ENCODE data around the gene STXBP5L. TPM values are rescaled to one million over a fixed set of nuclear protein-coding genes. Genes with fewer than 3 reads are reported as not detected.

The STXBP5L gene
- total RNA-seq, 2 experiments from 2014 or later, result not detected

DNA sequence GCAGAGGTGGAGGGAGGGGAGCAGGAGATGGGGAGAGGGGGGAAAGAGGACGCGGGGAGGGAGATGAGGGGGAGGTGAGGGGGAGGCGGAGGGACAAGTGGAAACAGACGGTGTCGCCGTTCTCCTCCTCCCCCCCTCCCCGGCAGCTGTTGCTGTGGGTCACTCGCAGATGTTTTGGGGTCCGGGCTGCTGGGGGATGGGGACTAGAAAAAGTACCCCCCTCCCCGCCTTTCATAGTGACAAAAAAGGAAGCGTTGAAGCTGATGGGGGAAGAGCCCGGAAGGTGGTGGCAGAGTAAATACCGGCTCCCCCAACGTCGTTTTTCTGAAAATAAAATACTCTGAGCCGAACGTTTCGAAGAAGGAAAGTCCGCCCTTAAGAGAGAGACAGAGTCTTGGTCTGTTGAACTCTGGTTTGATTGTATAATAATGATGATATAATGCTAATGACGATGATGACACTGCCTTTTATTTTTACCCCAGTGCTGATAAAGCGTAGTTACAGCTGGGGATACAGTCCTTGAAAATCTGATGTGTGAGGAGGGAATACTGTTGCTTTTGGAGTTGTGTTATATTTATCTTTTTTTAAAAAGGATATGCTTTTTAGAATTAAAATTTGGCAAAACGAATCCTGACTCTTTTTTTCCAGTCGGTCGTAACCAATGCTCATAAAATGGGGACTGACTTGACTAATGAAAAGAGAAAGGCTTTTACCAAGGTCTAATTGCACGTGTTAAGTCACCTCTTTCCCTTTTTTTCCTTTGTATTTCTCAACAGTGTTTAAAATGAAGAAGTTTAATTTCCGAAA lies 993 bp downstream of the STXBP5L start:
- POLR2A ChIA-PET, result no interaction called here
- Mint-ChIP-seq H3K4me1 (peaks cover 16% of the 10 kb centered on the region), H3K27me3 (peaks cover 46% of the 10 kb centered on the region), H3K4me3 (peak overlapping the region; percentile 32), H3K36me3 (ENCODE audit: low read depth) (peaks cover 1% of the 10 kb centered on the region), H3K9me3 (ENCODE audit: low read depth) (no peaks in the 10 kb centered on the region), H3K27ac (no peak overlapping the region)
- intact Hi-C loops (cut with DNase I, micrococcal nuclease), result loop anchor here in 1 of 2 experiments (1.0 to 5.0 kb wide), 3 partner anchors 167 to 562 kb away; partner anchors contain the start of genes GTF2E1, LRRC58, NDUFB4 and RABL3
- CTCF ChIA-PET, result no interaction called here
- no peak for ATAC-seq
- DNase-seq, result no peak

DNA sequence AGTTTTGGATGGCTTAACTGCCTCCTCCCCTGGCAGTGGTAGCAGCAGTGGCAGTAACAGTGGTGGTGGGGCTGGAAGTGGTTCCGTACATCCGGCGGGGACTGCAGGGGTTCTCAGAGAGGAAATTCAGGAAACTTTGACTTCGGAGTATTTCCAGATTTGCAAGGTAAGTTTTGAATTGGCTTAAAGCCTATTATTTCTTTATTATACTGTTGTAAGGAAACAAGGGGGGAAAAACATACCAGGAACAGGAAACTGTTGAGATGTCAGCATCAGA lies 1.5 kb downstream of the STXBP5L start:
- Mint-ChIP-seq H3K4me1 (peaks cover 16% of the 10 kb centered on the region), H3K4me3 (no peak overlapping the region), H3K27me3 (peaks cover 49% of the 10 kb centered on the region), H3K36me3 (ENCODE audit: low read depth) (peaks cover 1% of the 10 kb centered on the region), H3K27ac (no peak overlapping the region), H3K9me3 (ENCODE audit: low read depth) (no peaks in the 10 kb centered on the region)
- no peak for DNase-seq
- ChIA-PET CTCF (no interaction called here), POLR2A (no interaction called here)
- ATAC-seq, result no peak
- intact Hi-C loops (cut with DNase I, micrococcal nuclease), result loop anchor here in 1 of 2 experiments (5.0 kb wide), 1 partner anchor 562 kb away; the partner anchor contains the start of gene LRRC58

GRCh38 chr3:120926146-120926545 lies 18.1 kb downstream of the STXBP5L start:
- peaks cover 15% of the 10 kb centered on the region for H3K9me3 Mint-ChIP-seq (ENCODE audit: low read depth)

DNA sequence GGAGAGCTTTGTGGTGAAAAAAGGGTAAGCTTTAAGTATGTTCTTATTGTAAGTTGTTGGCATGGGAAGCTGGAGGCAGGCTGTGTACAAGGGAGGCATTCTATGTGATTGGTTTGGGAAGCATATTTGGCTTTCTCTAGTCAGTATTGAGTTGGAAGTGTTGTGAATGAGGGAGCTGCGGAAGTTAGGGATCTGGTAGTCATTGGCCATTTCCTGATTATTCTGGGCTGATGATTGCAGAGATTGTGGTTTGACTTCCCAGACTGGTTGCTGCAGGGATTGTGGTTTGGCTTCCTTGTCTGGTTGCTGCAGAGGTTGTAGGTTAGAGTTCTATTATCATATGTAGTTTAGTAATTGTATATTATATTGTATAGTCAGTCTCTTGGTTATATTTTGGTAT lies 21.0 kb downstream of the STXBP5L start:
- Mint-ChIP-seq H3K27me3 (peaks cover 2% of the 10 kb centered on the region), H3K27ac (no peak overlapping the region), H3K4me3 (no peak overlapping the region), H3K36me3 (ENCODE audit: low read depth) (no peaks in the 10 kb centered on the region), H3K4me1 (no peaks in the 10 kb centered on the region), H3K9me3 (ENCODE audit: low read depth) (peaks cover 15% of the 10 kb centered on the region)
- intact Hi-C loops (cut with DNase I, micrococcal nuclease), result no loop called here
- POLR2A ChIA-PET, result no interaction called here
- no peak for ATAC-seq
- DNase-seq, result no peak
- CTCF ChIA-PET, result no interaction called here

More at GRCh38 chr3:120926146-120926545, 18.1 kb downstream of the STXBP5L start:
- no peaks in the 10 kb centered on the region for H3K4me1 Mint-ChIP-seq
- ATAC-seq (no peak), DNase-seq (no peak)
- ChIA-PET POLR2A (no interaction called here), CTCF (no interaction called here)
- H3K4me3 Mint-ChIP-seq, result no peak overlapping the region
- H3K27ac Mint-ChIP-seq, result no peak overlapping the region
- intact Hi-C loops (cut with DNase I, micrococcal nuclease), result no loop called here
- H3K36me3 Mint-ChIP-seq (ENCODE audit: low read depth), result no peaks in the 10 kb centered on the region
- peaks cover 3% of the 10 kb centered on the region for H3K27me3 Mint-ChIP-seq

- H3K4me3 Mint-ChIP-seq, result no peak overlapping the region
- no peak for DNase-seq
- no peak overlapping the region for H3K27ac Mint-ChIP-seq
- H3K9me3 Mint-ChIP-seq (ENCODE audit: low read depth), result peaks cover 5% of the 10 kb centered on the region
- H3K4me1 Mint-ChIP-seq, result no peaks in the 10 kb centered on the region
- peaks cover 2% of the 10 kb centered on the region for H3K27me3 Mint-ChIP-seq
- POLR2A ChIA-PET, result no interaction called here
- H3K36me3 Mint-ChIP-seq (ENCODE audit: low read depth), result no peaks in the 10 kb centered on the region
- intact Hi-C loops (cut with DNase I, micrococcal nuclease), result no loop called here
- CTCF ChIA-PET, result no interaction called here
- ATAC-seq, result no peak
Observed at GRCh38 chr3:120931593-120931992, 23.6 kb downstream of the STXBP5L start.

- Mint-ChIP-seq H3K27ac (no peak overlapping the region), H3K9me3 (ENCODE audit: low read depth) (peaks cover 9% of the 10 kb centered on the region), H3K36me3 (ENCODE audit: low read depth) (no peaks in the 10 kb centered on the region), H3K4me1 (no peaks in the 10 kb centered on the region), H3K4me3 (no peak overlapping the region), H3K27me3 (no peaks in the 10 kb centered on the region)
- ATAC-seq (no peak), DNase-seq (no peak)
- intact Hi-C loops (cut with DNase I, micrococcal nuclease), result no loop called here
- CTCF ChIA-PET, result no interaction called here
- POLR2A ChIA-PET, result no interaction called here
Observed at GRCh38 chr3:120956143-120956542, 48.1 kb downstream of the STXBP5L start.

DNA sequence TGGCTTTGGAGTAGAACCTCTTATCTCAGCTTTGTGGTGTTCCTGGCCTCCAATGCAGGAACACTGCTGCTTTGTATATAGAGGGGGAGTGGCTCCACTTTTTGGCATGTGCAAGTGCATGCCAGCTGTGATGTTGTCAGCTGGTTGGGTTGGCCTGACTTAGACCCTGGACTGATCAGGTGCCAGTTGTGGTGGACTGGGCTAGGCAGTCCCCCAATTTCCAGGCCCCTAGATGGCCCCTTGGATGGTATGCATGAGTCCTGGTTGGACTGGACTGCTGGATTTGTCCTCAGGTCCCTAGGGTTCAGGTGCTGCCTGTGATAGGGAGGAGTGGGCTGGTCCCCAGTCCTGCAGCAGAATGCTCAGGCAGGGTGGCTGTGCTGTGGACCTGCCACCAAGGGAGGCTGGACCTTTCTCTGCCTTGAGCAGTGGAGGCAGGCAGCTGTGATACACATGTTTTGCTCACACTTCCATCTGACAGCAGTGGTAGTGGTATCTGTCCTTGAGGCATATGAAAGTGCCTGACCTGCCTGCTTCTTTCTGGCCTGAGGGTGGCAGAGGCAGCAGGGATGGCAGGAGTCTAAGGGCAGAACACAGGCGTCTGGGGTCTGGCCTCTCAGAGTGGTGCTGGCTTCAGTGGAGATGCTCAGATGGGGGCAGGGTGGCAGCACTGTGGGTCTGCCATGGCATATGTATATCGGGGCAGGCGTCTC lies 74.8 kb downstream of the STXBP5L start:
- no peak for ATAC-seq

GRCh38 chr3:120983321-120983665 lies 75.3 kb downstream of the STXBP5L start:
- H3K4me3 Mint-ChIP-seq, result no peak overlapping the region
- ChIA-PET POLR2A (no interaction called here), CTCF (no interaction called here)
- peaks cover 4% of the 10 kb centered on the region for H3K27me3 Mint-ChIP-seq
- H3K27ac Mint-ChIP-seq, result no peak overlapping the region
- intact Hi-C loops (cut with DNase I, micrococcal nuclease), result no loop called here
- DNase-seq, result no peak
- H3K36me3 Mint-ChIP-seq (ENCODE audit: low read depth), result no peaks in the 10 kb centered on the region
- no peaks in the 10 kb centered on the region for H3K4me1 Mint-ChIP-seq
- H3K9me3 Mint-ChIP-seq (ENCODE audit: low read depth), result peaks cover 14% of the 10 kb centered on the region
- ATAC-seq, result no peak

More for the DNA sequence above, 74.8 kb downstream of the STXBP5L start:
- no peak overlapping the region for H3K27ac Mint-ChIP-seq
- DNase-seq, result no peak
- POLR2A ChIA-PET, result no interaction called here
- H3K36me3 Mint-ChIP-seq (ENCODE audit: low read depth), result no peaks in the 10 kb centered on the region
- H3K4me1 Mint-ChIP-seq, result no peaks in the 10 kb centered on the region
- H3K27me3 Mint-ChIP-seq, result peaks cover 2% of the 10 kb centered on the region
- peaks cover 14% of the 10 kb centered on the region for H3K9me3 Mint-ChIP-seq (ENCODE audit: low read depth)
- intact Hi-C loops (cut with DNase I, micrococcal nuclease), result no loop called here
- H3K4me3 Mint-ChIP-seq, result no peak overlapping the region
- CTCF ChIA-PET, result no interaction called here

- ATAC-seq, result no peak
- no peaks in the 10 kb centered on the region for H3K4me1 Mint-ChIP-seq
Observed at GRCh38 chr3:120983841-120984240, 75.8 kb downstream of the STXBP5L start.

DNA sequence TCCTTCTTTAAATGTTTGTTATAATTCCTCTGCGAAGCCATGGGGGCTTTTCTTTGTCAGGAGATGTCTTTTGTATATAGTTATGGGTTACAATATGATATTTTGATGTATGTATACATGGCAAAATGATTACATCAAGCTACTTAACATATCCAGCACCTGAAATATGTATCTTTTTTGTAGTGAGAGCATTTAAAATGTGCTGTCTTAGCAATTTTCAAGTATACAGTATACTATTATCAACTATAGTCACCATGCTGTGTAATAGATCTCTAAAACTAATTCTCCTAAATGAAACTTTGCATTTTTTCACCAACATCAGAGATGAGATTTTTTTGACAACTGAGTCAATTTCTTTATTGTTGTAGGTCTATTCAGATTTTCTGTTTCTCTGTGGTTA lies 77.2 kb downstream of the STXBP5L start:
- Mint-ChIP-seq H3K27me3 (peaks cover 8% of the 10 kb centered on the region), H3K4me1 (no peaks in the 10 kb centered on the region), H3K4me3 (no peak overlapping the region), H3K9me3 (ENCODE audit: low read depth) (peaks cover 12% of the 10 kb centered on the region), H3K36me3 (ENCODE audit: low read depth) (no peaks in the 10 kb centered on the region), H3K27ac (no peak overlapping the region)
- DNase-seq (no peak), ATAC-seq (no peak)
- CTCF ChIA-PET, result no interaction called here
- POLR2A ChIA-PET, result no interaction called here
- intact Hi-C loops (cut with DNase I, micrococcal nuclease), result no loop called here

More at GRCh38 chr3:120983841-120984240, 75.8 kb downstream of the STXBP5L start:
- peaks cover 4% of the 10 kb centered on the region for H3K27me3 Mint-ChIP-seq
- CTCF ChIA-PET, result no interaction called here
- H3K4me3 Mint-ChIP-seq, result no peak overlapping the region
- POLR2A ChIA-PET, result no interaction called here
- H3K36me3 Mint-ChIP-seq (ENCODE audit: low read depth), result no peaks in the 10 kb centered on the region
- peaks cover 16% of the 10 kb centered on the region for H3K9me3 Mint-ChIP-seq (ENCODE audit: low read depth)
- DNase-seq, result no peak
- H3K27ac Mint-ChIP-seq, result no peak overlapping the region
- intact Hi-C loops (cut with DNase I, micrococcal nuclease), result no loop called here

DNA sequence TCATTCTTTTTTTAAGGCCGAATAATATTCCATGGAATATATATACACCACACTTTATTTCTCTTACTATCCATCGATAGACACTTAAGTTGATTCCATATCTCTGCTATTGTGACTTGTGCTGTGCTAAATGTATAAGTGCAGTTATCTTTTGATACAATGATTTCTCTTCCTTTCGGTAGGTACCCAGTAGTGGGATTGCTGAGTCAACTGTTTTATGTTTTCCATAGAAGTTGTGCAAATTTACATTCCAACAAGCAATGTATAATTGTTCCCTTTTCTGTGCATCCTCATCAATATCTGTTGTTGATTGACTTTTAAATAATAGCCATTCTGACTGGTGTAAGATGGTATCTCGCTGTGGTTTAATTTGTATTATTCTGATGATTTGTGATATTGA lies 81.0 kb downstream of the STXBP5L start:
- H3K27ac Mint-ChIP-seq, result no peak overlapping the region
- H3K4me1 Mint-ChIP-seq, result no peaks in the 10 kb centered on the region
- H3K9me3 Mint-ChIP-seq (ENCODE audit: low read depth), result peaks cover 4% of the 10 kb centered on the region
- CTCF ChIA-PET, result no interaction called here
- POLR2A ChIA-PET, result no interaction called here
- DNase-seq (no peak), ATAC-seq (no peak)
- peaks cover 8% of the 10 kb centered on the region for H3K27me3 Mint-ChIP-seq
- H3K36me3 Mint-ChIP-seq (ENCODE audit: low read depth), result no peaks in the 10 kb centered on the region
- no peak overlapping the region for H3K4me3 Mint-ChIP-seq
- intact Hi-C loops (cut with DNase I, micrococcal nuclease), result no loop called here

DNA sequence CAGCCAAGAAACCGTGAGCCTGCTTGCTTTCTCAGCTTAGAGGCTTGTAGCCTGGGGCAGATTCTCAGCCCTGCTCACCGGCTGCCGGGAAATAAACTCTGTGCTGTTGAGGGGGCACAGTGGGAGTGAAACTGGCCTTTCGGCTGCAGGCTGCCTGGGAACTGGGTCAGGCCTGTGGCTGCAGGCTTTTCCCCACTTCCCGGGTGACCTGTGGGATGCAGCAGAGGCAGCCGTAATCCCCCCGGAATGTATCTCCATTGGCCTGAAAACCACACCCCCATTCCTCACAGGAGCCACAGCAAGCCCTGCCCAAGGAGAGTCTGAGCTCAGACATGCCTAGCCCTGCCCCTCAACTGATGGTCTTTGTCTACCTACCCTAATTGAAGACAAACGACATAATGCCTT lies 110.9 kb downstream of the STXBP5L start:
- intact Hi-C loops (cut with DNase I, micrococcal nuclease), result no loop called here
- ATAC-seq, result no peak
- Mint-ChIP-seq H3K27me3 (no peaks in the 10 kb centered on the region), H3K27ac (no peak overlapping the region), H3K4me3 (no peak overlapping the region), H3K36me3 (ENCODE audit: low read depth) (no peaks in the 10 kb centered on the region), H3K9me3 (ENCODE audit: low read depth) (peaks cover 9% of the 10 kb centered on the region), H3K4me1 (no peaks in the 10 kb centered on the region)
- POLR2A ChIA-PET, result no interaction called here
- CTCF ChIA-PET, result no interaction called here
- no peak for DNase-seq
